Upper lobe of left lung (tissue), 6 donors: ENCODE measurements around the gene TSHZ2. TPM values are rescaled to one million over a fixed set of nuclear protein-coding genes. Genes with fewer than 3 reads are reported as not detected.

Experiments used
- ATAC-seq, 2 donors: fragments of 200-7000 bp; cut with Tn5 transposase; one replicate each; pipeline ENCODE4 v1.9.1; 2022; ENCODE audit warnings: mild to moderate bottlenecking in 2 of 2, moderate library complexity in 2 of 2; ENCODE audit not compliant: low FRiP score in 2 of 2
- DNase-seq, 2 donors: peaks; one replicate each; pipeline ENCODE4 v3.0.0-alpha.2; 2019 to 2020
- H3K27ac ChIP-seq, 4 donors: fragments of 200-600 bp; sonication (generic); one replicate each; pipeline ENCODE4 v1.5.1; 2016 to 2019
- H3K27me3 ChIP-seq, 4 donors: fragments of 200-600 bp; sonication (generic); one replicate each; pipeline ENCODE4 v1.5.1; 2017 to 2019
- H3K36me3 ChIP-seq, 4 donors: fragments of 200-600 bp; sonication (generic); one replicate each; pipeline ENCODE4 v1.5.1; 2016 to 2019
- H3K4me1 ChIP-seq, 4 donors: fragments of 200-600 bp; sonication (generic); one replicate each; pipeline ENCODE4 v1.5.1; 2018 to 2019
- H3K4me3 ChIP-seq, 4 donors: fragments of 200-600 bp; sonication (generic); one replicate each; pipeline ENCODE4 v1.5.1; 2017 to 2019; ENCODE audit warnings: mild to moderate bottlenecking in 2 of 4, moderate library complexity in 1 of 4
- H3K9me3 ChIP-seq, 4 donors: fragments of 200-600 bp; sonication (generic); one replicate each; pipeline ENCODE4 v1.5.1; 2018 to 2019
- CTCF ChIP-seq, 6 experiments: fragments of 450-650 bp in 4 of 6; fragments of 200-600 bp in 2 of 6; sonication (generic) in 2 of 6; IDR thresholded peaks; one replicate each; pipeline ENCODE4 v1.5.1; 2016 to 2019; ENCODE audit warnings: antibody characterized with exemption in 6 of 6
- EP300 ChIP-seq, 4 donors: sonication (generic); formaldehyde crosslinking; IDR thresholded peaks; one replicate each; pipeline ENCODE4 v1.5.1; 2017; ENCODE audit warnings: antibody characterized with exemption in 4 of 4, control low read depth in 2 of 4
- POLR2A ChIP-seq, 4 donors: fragments of 450-650 bp; IDR thresholded peaks; one replicate each; pipeline ENCODE4 v1.5.1; 2016 to 2017; ENCODE audit warnings: antibody characterized with exemption in 4 of 4, mild to moderate bottlenecking in 2 of 4
- POLR2AphosphoS5 ChIP-seq, 2 donors: sonication (generic); formaldehyde crosslinking; IDR thresholded peaks; one replicate each; pipeline ENCODE4 v1.5.1; 2017; ENCODE audit warnings: antibody characterized with exemption in 2 of 2
- WGBS, 2 donors: methylation state at CpG; one replicate each; pipeline ENCODE4 v1.1.5; 2017 to 2018; 5-methylcytosine and 5-hydroxymethylcytosine counted together
- total RNA-seq, 6 donors: library from RNA; depleted of rRNA in 4 of 6; stranded (reverse); fragments of >200 nt in 4 of 6; gene quantifications; one replicate each; pipeline versions ENCODE4 v1.1.0 to v1.2.1, GENCODE V29; 2016 to 2021
- donor health status: DM: no; HTN: no; CAD: no; lungs with moderate emphysema.
- donor health status: DM: no; HTN: yes; CAD: no; lungs with severe emphysema.

The TSHZ2 gene
- total RNA-seq, 6 donors from 2014 or later, result 1.8 to 10.0 (median 3.2) TPM

GRCh38 chr20:53080687-53080962 lies 108.5 kb downstream of the TSHZ2 start:
- Histone ChIP-seq H3K9me3 (no peaks in the 10 kb centered on the region), H3K27me3 (no peaks in the 10 kb centered on the region), H3K4me1 (peaks cover 10 to 34% (median 17%) of the 10 kb centered on the region in 4 donors), H3K27ac (peak overlapping the region in 2 of 4 donors; percentile 9 to 49), H3K4me3 (no peak overlapping the region), H3K36me3 (no peaks in the 10 kb centered on the region)
- DNase-seq (peak in 1 of 2 donors; percentile 58), ATAC-seq (no peak)
- WGBS, 2 donors, result 94 to 95% methylated on average over 9 of the region's 9 CpGs
- TF ChIP-seq POLR2A (IDR thresholded peaks at IDR 0.05), result no peak
- TF ChIP-seq POLR2AphosphoS5 (IDR thresholded peaks at IDR 0.05), result no peak
- TF ChIP-seq CTCF (IDR thresholded peaks at IDR 0.05), result no peak
- no peak for TF ChIP-seq EP300 (IDR thresholded peaks at IDR 0.05)

GRCh38 chr20:53080969-53081871 lies 109.1 kb downstream of the TSHZ2 start:
- ATAC-seq, result peak in 1 of 2 donors; percentile 79
- Histone ChIP-seq H3K4me3 (no peak overlapping the region), H3K27ac (peak overlapping the region in 2 of 4 donors; percentile 9 to 49), H3K9me3 (no peaks in the 10 kb centered on the region), H3K36me3 (no peaks in the 10 kb centered on the region), H3K27me3 (no peaks in the 10 kb centered on the region), H3K4me1 (peaks cover 10 to 34% (median 17%) of the 10 kb centered on the region in 4 donors)
- TF ChIP-seq POLR2AphosphoS5 (IDR thresholded peaks at IDR 0.05) (peak in 1 of 2 donors; percentile 34), CTCF (IDR thresholded peaks at IDR 0.05) (no peak)
- WGBS, 2 donors, result 59 to 64% methylated on average over 10 of the region's 10 CpGs
- peak in 1 of 2 donors; percentile 59 for DNase-seq

- no peak for TF ChIP-seq CTCF (IDR thresholded peaks at IDR 0.05)
- no peak for TF ChIP-seq EP300 (IDR thresholded peaks at IDR 0.05)
- TF ChIP-seq POLR2AphosphoS5 (IDR thresholded peaks at IDR 0.05), result no peak
- TF ChIP-seq POLR2A (IDR thresholded peaks at IDR 0.05), result no peak
- 68 to 72% methylated on average over 10 of the region's 10 CpGs for WGBS, 2 donors
- Histone ChIP-seq H3K4me3 (no peak overlapping the region), H3K27ac (no peak overlapping the region), H3K9me3 (no peaks in the 10 kb centered on the region), H3K27me3 (no peaks in the 10 kb centered on the region), H3K4me1 (peaks cover 10 to 27% (median 17%) of the 10 kb centered on the region in 4 donors), H3K36me3 (no peaks in the 10 kb centered on the region)
- DNase-seq (no peak), ATAC-seq (peak in 1 of 2 donors; percentile 33)
Measured at GRCh38 chr20:53081916-53082863, 110.0 kb downstream of the TSHZ2 start.

- no peak overlapping the region for H3K27ac ChIP-seq
- ATAC-seq, result no peak
- peaks cover 10 to 19% (median 13%) of the 10 kb centered on the region in 4 donors for H3K4me1 ChIP-seq
- H3K4me3 ChIP-seq, result no peak overlapping the region
- H3K36me3 ChIP-seq, result no peaks in the 10 kb centered on the region
- 86 to 87% methylated on average over 7 of the region's 7 CpGs for WGBS, 2 donors
- TF ChIP-seq POLR2A (IDR thresholded peaks at IDR 0.05) (no peak), EP300 (IDR thresholded peaks at IDR 0.05) (no peak), CTCF (IDR thresholded peaks at IDR 0.05) (no peak), POLR2AphosphoS5 (IDR thresholded peaks at IDR 0.05) (no peak)
- H3K9me3 ChIP-seq, result no peaks in the 10 kb centered on the region
- no peaks in the 10 kb centered on the region for H3K27me3 ChIP-seq
- no peak for DNase-seq
Measured at GRCh38 chr20:53083411-53083810, 111.3 kb downstream of the TSHZ2 start.
